GM12874 (cell line): Measurements from ENCODE around the gene SQOR.

ENCODE experiments used
- CTCF ChIP-seq: IDR thresholded peaks from 2 replicates; pipeline ENCODE4 v1.5.1; 2011; ENCODE audit warnings: low read depth, mild to moderate bottlenecking, control low read depth, low read length, moderate library complexity; ENCODE audit not compliant: insufficient read depth

Gene SQOR

GRCh38 chr15:45631776-45632175 is 3.1 kb upstream of the SQOR start:
- TF ChIP-seq CTCF, result no peak

GRCh38 chr15:45635191-45635638 is 386 bp downstream of the SQOR start:
- TF ChIP-seq CTCF, result peak; percentile 69

- no peak for TF ChIP-seq CTCF
Observed at GRCh38 chr15:45635763-45636292, 999 bp downstream of the SQOR start.

GRCh38 chr15:45637141-45637540 is 2.3 kb downstream of the SQOR start:
- no peak for TF ChIP-seq CTCF

- no peak for TF ChIP-seq CTCF
Observed at GRCh38 chr15:45637552-45638033, 2.8 kb downstream of the SQOR start.

- no peak for TF ChIP-seq CTCF
Observed at GRCh38 chr15:45640616-45641015, 5.8 kb downstream of the SQOR start.

GRCh38 chr15:45641374-45641781 is 6.5 kb downstream of the SQOR start:
- TF ChIP-seq CTCF, result no peak
